Activated naive CD4-positive, alpha-beta T cell treated with anti-CD3 and anti-CD28 coated beads, Interleukin-2, amount 10 ng/mL, durations not matched to agents 7 days and 5 days (primary cell): ENCODE measurements around the gene LRTM2.
"Not testable (repeated sequence)": the region's sequence is repeated elsewhere in the genome, so short reads cannot be mapped to it uniquely, and the experiment has no call there.

Source experiments
- CTCF ChIA-PET: fragments of 350-600 bp; sonication (Branson Sonifier 250); formaldehyde crosslinking; loops from one replicate; lab custom pipeline; 2021; ENCODE audit warnings: antibody characterized with exemption; lab: Charles Lee
- DNase-seq: peaks from one replicate; pipeline ENCODE4 v3.0.0-alpha.2; 2020
- H3K27ac Mint-ChIP-seq: one replicate; pipeline ENCODE4 v1.8.0; 2021; ENCODE audit warnings: mild to moderate bottlenecking, moderate library complexity, mixed read lengths
- H3K27me3 Mint-ChIP-seq: one replicate; pipeline ENCODE4 v1.8.0; 2021; ENCODE audit warnings: mild to moderate bottlenecking, mixed read lengths
- H3K36me3 Mint-ChIP-seq: one replicate; pipeline ENCODE4 v1.8.0; 2021; ENCODE audit warnings: mixed read lengths
- H3K4me1 Mint-ChIP-seq: one replicate; pipeline ENCODE4 v1.8.0; 2021; ENCODE audit warnings: mixed read lengths
- H3K4me3 Mint-ChIP-seq: one replicate; pipeline ENCODE4 v1.8.0; 2021; ENCODE audit warnings: mild to moderate bottlenecking, moderate library complexity, mixed read lengths
- H3K9me3 Mint-ChIP-seq: one replicate; pipeline ENCODE4 v1.8.0; 2021; ENCODE audit warnings: mixed read lengths

Gene LRTM2

DNA sequence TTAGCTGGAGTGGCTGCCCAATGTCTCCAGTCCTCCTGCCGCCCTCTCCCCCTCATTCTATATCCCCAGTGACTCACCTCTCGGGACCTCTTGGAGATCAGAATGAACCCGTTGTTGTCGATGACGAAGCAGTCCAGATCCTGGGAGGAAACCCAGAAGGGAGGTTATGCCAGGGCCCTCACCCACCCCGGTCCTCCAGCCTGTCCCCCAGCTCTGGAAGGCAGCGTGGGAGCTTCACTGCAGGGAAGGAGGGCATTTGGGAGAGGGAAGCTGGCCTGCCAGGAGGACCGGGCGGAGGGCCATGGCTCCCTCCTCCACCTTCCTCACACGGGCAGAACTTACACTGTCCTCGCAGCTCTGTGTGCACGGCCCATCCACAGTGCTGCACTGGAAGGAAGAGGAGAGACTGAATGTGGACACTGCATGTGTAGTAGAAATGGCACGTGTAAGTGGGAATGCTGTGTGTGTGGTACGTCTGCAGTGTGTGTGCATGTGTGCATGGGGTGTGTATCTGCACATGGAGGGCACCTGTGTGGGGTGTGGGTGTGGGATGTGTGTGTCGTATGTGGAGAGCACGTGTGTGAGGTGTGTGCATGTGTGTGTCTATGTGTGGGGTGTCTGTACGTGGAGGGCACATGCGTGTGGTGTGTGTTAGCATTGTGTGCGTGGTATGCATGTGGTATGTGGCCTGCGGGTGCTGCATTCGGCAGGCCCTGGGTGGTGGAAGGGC, 10.0 kb upstream of the LRTM2 start:
- Mint-ChIP-seq H3K27ac (no peak overlapping the region), H3K4me1 (peaks cover 2% of the 10 kb centered on the region), H3K36me3 (no peaks in the 10 kb centered on the region), H3K9me3 (no peaks in the 10 kb centered on the region), H3K27me3 (peaks cover 18% of the 10 kb centered on the region), H3K4me3 (peak overlapping the region; percentile 32)
- DNase-seq = no peak
- CTCF ChIA-PET = interaction anchor here (0.6 kb wide), 1 partner anchor 130 kb away, joined by 3 read pairs; no protein-coding TSS in a partner anchor

- peak overlapping the region; percentile 32 for H3K4me3 Mint-ChIP-seq
- no peak for DNase-seq
- peaks cover 2% of the 10 kb centered on the region for H3K4me1 Mint-ChIP-seq
- H3K27me3 Mint-ChIP-seq = peaks cover 23% of the 10 kb centered on the region
- peak overlapping the region; percentile 31 for H3K27ac Mint-ChIP-seq
- CTCF ChIA-PET = no interaction called here
- H3K36me3 Mint-ChIP-seq = no peaks in the 10 kb centered on the region
- H3K9me3 Mint-ChIP-seq = no peaks in the 10 kb centered on the region
Measured at GRCh38 chr12:1810931-1811280, 9.5 kb upstream of the LRTM2 start.

DNA sequence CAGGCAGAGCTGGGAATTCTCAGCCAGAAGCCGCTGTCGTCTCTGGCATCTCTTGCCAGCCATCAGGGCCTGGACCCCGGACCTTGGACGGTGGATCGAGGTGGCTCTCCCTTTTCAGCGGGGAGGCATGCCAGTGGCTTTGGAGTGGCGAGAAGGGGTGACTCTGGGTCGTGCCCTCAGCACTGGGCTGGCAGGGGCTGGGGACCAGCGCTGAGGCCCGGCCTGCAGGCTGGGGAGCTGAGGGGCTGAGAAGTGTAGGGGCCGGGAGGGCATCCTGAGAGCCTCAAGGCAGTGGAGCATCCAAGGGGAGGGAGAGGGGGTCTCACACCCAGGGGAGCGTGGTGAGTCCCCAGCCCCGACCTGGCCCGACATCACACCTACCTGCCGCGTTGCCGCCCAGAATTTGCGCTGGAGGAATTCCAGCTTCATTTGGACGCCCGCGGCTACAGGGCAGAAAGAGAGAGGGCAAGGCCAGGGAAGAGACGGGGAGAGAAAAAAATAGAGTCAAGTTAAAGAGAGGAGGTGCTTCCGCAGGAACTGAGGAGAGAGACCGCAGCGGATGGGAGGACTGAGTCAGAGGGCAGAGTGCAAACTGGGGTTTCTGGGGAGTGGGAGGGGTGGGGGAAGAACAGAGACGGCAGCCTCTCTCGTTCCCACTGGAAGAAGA, 9.0 kb upstream of the LRTM2 start:
- Mint-ChIP-seq H3K27me3 (peaks cover 26% of the 10 kb centered on the region), H3K4me1 (peaks cover 2% of the 10 kb centered on the region), H3K4me3 (peak overlapping the region; percentile 32), H3K9me3 (no peaks in the 10 kb centered on the region), H3K27ac (no peak overlapping the region), H3K36me3 (no peaks in the 10 kb centered on the region)
- peak; percentile 51 for DNase-seq
- CTCF ChIA-PET = no interaction called here

DNA sequence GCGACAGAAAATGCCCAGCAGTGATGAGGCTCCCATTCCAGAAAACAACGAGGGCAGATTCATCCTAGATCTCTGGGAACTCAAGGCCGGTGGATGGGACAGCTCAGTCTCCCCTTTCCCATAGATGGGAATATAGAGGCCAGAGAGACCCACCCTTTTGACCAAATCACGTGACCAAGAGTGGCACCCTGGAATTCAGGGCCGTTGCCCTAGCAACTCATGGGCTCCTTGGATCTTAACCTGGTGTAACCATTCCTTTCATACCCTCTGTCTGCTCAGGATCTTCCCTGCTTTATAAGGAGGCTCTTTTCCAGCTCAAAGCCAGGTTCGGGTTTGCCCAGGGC, 8.4 kb upstream of the LRTM2 start:
- no peaks in the 10 kb centered on the region for H3K9me3 Mint-ChIP-seq
- peaks cover 29% of the 10 kb centered on the region for H3K27me3 Mint-ChIP-seq
- no peak for DNase-seq
- H3K4me3 Mint-ChIP-seq = peak overlapping the region; percentile 32
- peaks cover 2% of the 10 kb centered on the region for H3K4me1 Mint-ChIP-seq
- CTCF ChIA-PET = interaction anchor here (0.7 kb wide), 1 partner anchor 223 kb away, joined by 3 read pairs; no protein-coding TSS in a partner anchor
- no peaks in the 10 kb centered on the region for H3K36me3 Mint-ChIP-seq
- no peak overlapping the region for H3K27ac Mint-ChIP-seq

DNA sequence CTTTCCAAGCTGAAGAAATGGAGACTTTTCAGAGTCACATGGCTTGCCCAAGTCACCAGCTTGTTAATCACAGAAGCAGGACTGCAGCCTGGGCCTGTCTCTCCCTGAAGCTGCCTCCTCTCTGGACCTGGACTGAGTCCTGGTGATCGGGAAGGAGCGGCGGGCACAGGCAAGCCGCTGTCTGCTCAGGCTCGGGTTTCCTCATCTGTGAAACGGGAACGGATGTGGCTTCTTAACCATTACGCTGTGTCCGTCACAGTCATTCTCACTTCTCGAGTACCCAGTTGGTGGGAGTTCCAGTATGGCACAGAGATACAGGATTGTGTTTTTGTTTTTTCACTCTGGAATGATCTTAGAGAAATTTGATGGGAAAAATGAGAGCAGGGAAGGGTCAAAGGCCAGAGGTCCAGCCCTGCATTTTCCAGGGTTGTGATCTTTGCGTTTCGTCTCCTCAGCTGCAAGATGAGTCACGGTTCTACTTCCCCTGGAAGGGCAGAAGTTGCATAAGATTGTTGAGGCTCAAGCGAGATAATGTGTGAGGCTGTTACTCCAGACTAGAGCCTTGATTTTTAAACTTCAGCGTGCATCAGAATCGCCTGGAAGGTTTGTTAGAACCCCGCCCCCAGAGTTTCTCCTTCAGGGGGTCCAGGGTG, 7.6 kb upstream of the LRTM2 start:
- Mint-ChIP-seq H3K4me3 (no peak overlapping the region), H3K27ac (no peak overlapping the region), H3K27me3 (peaks cover 35% of the 10 kb centered on the region), H3K36me3 (no peaks in the 10 kb centered on the region), H3K9me3 (no peaks in the 10 kb centered on the region), H3K4me1 (peaks cover 2% of the 10 kb centered on the region)
- CTCF ChIA-PET = interaction anchor here (0.7 to 1.8 kb wide), 2 partner anchors 128 to 222 kb away, joined by 3 to 4 read pairs; no protein-coding TSS in a partner anchor
- no peak for DNase-seq

- H3K9me3 Mint-ChIP-seq = no peaks in the 10 kb centered on the region
- CTCF ChIA-PET = interaction anchor here (0.7 to 1.8 kb wide), 2 partner anchors 126 to 196 kb away, joined by 4 read pairs; no protein-coding TSS in a partner anchor
- no peak overlapping the region for H3K27ac Mint-ChIP-seq
- no peaks in the 10 kb centered on the region for H3K36me3 Mint-ChIP-seq
- peaks cover 45% of the 10 kb centered on the region for H3K27me3 Mint-ChIP-seq
- H3K4me1 Mint-ChIP-seq = peaks cover 2% of the 10 kb centered on the region
- no peak overlapping the region for H3K4me3 Mint-ChIP-seq
- no peak for DNase-seq
Measured at GRCh38 chr12:1814266-1814665, 6.1 kb upstream of the LRTM2 start.

- Mint-ChIP-seq H3K27me3 (peaks cover 54% of the 10 kb centered on the region), H3K4me3 (no peak overlapping the region), H3K27ac (no peak overlapping the region), H3K4me1 (peaks cover 2% of the 10 kb centered on the region), H3K36me3 (no peaks in the 10 kb centered on the region), H3K9me3 (no peaks in the 10 kb centered on the region)
- DNase-seq = no peak
- CTCF ChIA-PET = no interaction called here
Measured at GRCh38 chr12:1815108-1815507, 5.3 kb upstream of the LRTM2 start.

DNA sequence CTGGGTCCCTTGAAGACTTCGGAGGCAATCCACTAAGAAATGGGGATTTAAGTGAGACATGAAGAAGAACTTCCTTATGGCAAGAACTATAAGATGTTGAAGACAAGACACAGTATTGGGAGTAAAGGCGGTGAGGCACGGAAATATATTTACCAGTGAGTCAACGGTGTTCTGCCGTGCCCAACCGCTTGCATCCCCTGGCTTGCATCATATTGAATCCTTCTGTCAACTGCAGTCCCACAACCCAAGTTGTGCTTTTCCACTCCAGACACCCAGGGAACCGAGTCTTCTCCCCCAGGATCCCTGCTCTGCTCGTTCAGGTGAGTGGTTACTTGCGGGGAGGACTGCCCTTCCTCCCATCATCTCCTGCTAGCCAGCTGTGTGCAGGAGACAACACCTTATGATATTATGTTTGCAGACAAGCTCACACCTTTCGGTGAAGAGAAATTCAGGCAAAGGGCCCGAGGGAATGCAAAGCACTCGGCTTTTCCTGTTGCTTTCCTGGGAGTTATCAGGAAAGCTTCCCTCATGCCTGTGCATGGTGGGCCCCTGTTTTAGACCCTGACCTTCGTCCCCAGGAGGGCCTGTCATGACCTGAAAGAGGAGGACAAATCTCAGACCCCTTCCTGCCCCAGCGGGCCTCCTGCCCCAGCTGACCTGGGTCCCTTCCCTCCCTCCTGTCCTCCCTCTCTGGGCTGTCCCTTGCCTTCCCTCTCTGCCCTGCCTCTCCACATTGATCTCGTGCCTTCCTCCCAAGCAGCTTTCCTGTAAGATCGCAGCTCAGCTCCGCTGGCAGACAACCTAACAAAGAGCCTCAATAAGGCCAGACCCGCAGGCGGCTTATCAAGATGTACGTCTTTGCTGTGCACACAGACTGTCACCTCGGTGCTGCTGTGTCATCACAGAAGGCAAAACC, 4.3 kb upstream of the LRTM2 start:
- H3K27ac Mint-ChIP-seq = no peak overlapping the region
- H3K9me3 Mint-ChIP-seq = no peaks in the 10 kb centered on the region
- no peak overlapping the region for H3K4me3 Mint-ChIP-seq

GRCh38 chr12:1816730-1817348, 3.5 kb upstream of the LRTM2 start:
- CTCF ChIA-PET = no interaction called here

More for the DNA sequence above, 4.3 kb upstream of the LRTM2 start:
- no peak for DNase-seq
- Mint-ChIP-seq H3K4me1 (peaks cover 4% of the 10 kb centered on the region), H3K27me3 (peaks cover 63% of the 10 kb centered on the region), H3K36me3 (no peaks in the 10 kb centered on the region)
- CTCF ChIA-PET = no interaction called here

GRCh38 chr12:1817928-1818327, 2.4 kb upstream of the LRTM2 start:
- H3K4me1 Mint-ChIP-seq, CTCF ChIA-PET, H3K36me3 Mint-ChIP-seq, H3K9me3 Mint-ChIP-seq, DNase-seq, H3K27ac Mint-ChIP-seq, H3K4me3 Mint-ChIP-seq: not testable (repeated sequence)
- H3K27me3 Mint-ChIP-seq = peaks cover 82% of the 10 kb centered on the region

More at GRCh38 chr12:1816730-1817348, 3.5 kb upstream of the LRTM2 start:
- Mint-ChIP-seq H3K36me3 (no peaks in the 10 kb centered on the region), H3K4me3 (no peak overlapping the region), H3K4me1 (peaks cover 2% of the 10 kb centered on the region), H3K27ac (no peak overlapping the region), H3K9me3 (no peaks in the 10 kb centered on the region), H3K27me3 (peaks cover 71% of the 10 kb centered on the region)
- no peak for DNase-seq

DNA sequence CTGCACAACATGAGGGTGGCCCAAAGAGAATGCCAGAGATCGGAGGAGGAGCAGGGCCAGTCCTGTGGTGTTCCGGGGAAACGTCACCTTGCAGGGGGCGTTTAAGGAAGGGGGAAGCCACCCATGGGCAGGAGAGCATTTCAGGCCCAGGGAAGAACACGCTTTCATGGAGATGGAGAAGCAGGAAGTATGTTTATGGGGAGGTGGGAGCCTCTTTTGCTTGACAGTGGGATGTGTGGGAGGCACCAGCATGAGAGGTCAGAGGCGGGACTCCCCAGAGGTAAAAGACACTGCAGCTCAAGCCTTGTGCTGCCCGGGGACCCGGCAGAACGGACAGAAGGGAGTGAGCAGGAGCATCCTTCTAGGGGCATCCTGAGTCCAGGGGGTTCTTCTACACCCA, 1.3 kb upstream of the LRTM2 start:
- CTCF ChIA-PET = interaction anchor here (1.0 kb wide), 1 partner anchor 28 kb away, joined by 3 read pairs; no protein-coding TSS in a partner anchor

GRCh38 chr12:1819571-1819970, 794 bp upstream of the LRTM2 start:
- DNase-seq = no peak
- H3K36me3 Mint-ChIP-seq = no peaks in the 10 kb centered on the region
- peaks cover 80% of the 10 kb centered on the region for H3K27me3 Mint-ChIP-seq
- no peaks in the 10 kb centered on the region for H3K9me3 Mint-ChIP-seq
- CTCF ChIA-PET = interaction anchor here (1.0 kb wide), 1 partner anchor 29 kb away, joined by 3 read pairs; no protein-coding TSS in a partner anchor
- H3K4me1 Mint-ChIP-seq = peaks cover 2% of the 10 kb centered on the region
- no peak overlapping the region for H3K4me3 Mint-ChIP-seq
- no peak overlapping the region for H3K27ac Mint-ChIP-seq

More for the DNA sequence above, 1.3 kb upstream of the LRTM2 start:
- no peaks in the 10 kb centered on the region for H3K9me3 Mint-ChIP-seq
- no peak overlapping the region for H3K4me3 Mint-ChIP-seq
- H3K27me3 Mint-ChIP-seq = peaks cover 84% of the 10 kb centered on the region
- H3K27ac Mint-ChIP-seq = no peak overlapping the region
- H3K36me3 Mint-ChIP-seq = no peaks in the 10 kb centered on the region
- H3K4me1 Mint-ChIP-seq = peaks cover 2% of the 10 kb centered on the region
- DNase-seq = no peak

GRCh38 chr12:1820896-1821291, 529 bp downstream of the LRTM2 start:
- H3K4me1 Mint-ChIP-seq = peaks cover 2% of the 10 kb centered on the region
- no peak overlapping the region for H3K4me3 Mint-ChIP-seq
- DNase-seq = no peak
- H3K27ac Mint-ChIP-seq = no peak overlapping the region
- no peaks in the 10 kb centered on the region for H3K9me3 Mint-ChIP-seq
- CTCF ChIA-PET = no interaction called here
- H3K36me3 Mint-ChIP-seq = no peaks in the 10 kb centered on the region
- peaks cover 68% of the 10 kb centered on the region for H3K27me3 Mint-ChIP-seq
